ENCODE measurements around the gene FBXO7.
A peak's percentile ranks its signal among the peaks of the same experiment; 100 is the strongest.

The FBXO7 gene

DNA sequence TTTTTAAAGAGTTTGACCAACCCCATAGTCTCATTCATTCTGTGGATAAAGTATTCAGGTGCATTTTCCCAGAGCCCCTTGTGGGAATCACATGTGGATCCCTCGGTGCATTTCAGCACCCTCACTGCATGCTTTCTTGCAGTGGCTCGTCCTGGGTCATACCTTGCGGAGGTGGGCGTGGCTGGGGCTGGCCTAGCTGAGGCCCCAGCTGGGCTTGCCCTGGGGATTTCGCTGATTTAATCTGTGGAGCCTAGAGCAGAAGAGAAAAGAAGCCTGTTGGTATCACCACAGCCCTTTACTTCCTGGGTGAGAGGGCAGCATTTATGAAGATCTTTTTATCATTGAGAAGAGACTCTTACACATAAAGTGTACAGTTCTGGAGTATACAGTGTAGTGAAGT lies 53.1 kb downstream of the FBXO7 start:
- H3K4me2 ChIP-seq (ENCODE audit: low read depth, low read length, poor library complexity, severe bottlenecking): no peak overlapping the region
- H3K9ac ChIP-seq (ENCODE audit: low read length): no peak overlapping the region
- no peaks in the 10 kb centered on the region for H3K9me2 ChIP-seq (replicated peaks; ENCODE audit: insufficient read depth, low read length)
- H4K20me1 ChIP-seq (ENCODE audit: low read depth, low read length): no peaks in the 10 kb centered on the region
- H3K27ac ChIP-seq (ENCODE audit: low read depth, low read length): no peak overlapping the region
- no peaks in the 10 kb centered on the region for H3K27me3 ChIP-seq (ENCODE audit: low read length)
- H3K36me3 ChIP-seq (ENCODE audit: low read length): no peaks in the 10 kb centered on the region
- no peaks in the 10 kb centered on the region for H3K79me2 ChIP-seq (ENCODE audit: insufficient read depth, low read length)
- TF ChIP-seq EZH2phosphoT487 (conservative IDR thresholded peaks at IDR 0.05; ENCODE audit: low read length): no peak
- TF ChIP-seq, protein P1, sequence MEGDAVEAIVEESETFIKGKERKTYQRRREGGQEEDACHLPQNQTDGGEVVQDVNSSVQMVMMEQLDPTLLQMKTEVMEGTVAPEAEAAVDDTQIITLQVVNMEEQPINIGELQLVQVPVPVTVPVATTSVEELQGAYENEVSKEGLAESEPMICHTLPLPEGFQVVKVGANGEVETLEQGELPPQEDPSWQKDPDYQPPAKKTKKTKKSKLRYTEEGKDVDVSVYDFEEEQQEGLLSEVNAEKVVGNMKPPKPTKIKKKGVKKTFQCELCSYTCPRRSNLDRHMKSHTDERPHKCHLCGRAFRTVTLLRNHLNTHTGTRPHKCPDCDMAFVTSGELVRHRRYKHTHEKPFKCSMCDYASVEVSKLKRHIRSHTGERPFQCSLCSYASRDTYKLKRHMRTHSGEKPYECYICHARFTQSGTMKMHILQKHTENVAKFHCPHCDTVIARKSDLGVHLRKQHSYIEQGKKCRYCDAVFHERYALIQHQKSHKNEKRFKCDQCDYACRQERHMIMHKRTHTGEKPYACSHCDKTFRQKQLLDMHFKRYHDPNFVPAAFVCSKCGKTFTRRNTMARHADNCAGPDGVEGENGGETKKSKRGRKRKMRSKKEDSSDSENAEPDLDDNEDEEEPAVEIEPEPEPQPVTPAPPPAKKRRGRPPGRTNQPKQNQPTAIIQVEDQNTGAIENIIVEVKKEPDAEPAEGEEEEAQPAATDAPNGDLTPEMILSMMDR (IDR thresholded peaks at IDR 0.05; ENCODE audit: insufficient read depth, low read length, poor library complexity, severe bottlenecking): no peak
- H3F3A ChIP-seq (ENCODE audit: insufficient read depth): no peaks in the 10 kb centered on the region
- H2AFZ ChIP-seq (ENCODE audit: low read depth, low read length, severe bottlenecking): no peak overlapping the region
- H3K9me3 ChIP-seq (ENCODE audit: insufficient read depth, low read length): no peaks in the 10 kb centered on the region
- H3K4me3 ChIP-seq (ENCODE audit: insufficient read depth, low read length, poor library complexity, severe bottlenecking): no peak overlapping the region

- no peak for TF ChIP-seq EZH2phosphoT487 (conservative IDR thresholded peaks at IDR 0.05; ENCODE audit: low read length)
- TF ChIP-seq, protein P1 (IDR thresholded peaks at IDR 0.05; ENCODE audit: insufficient read depth, low read length, poor library complexity, severe bottlenecking): no peak
- H3K9ac ChIP-seq (ENCODE audit: low read length): no peak overlapping the region
- no peak overlapping the region for H3K4me3 ChIP-seq (ENCODE audit: insufficient read depth, low read length, poor library complexity, severe bottlenecking)
- H3K36me3 ChIP-seq (ENCODE audit: low read length): no peaks in the 10 kb centered on the region
- H3K27ac ChIP-seq (ENCODE audit: low read depth, low read length): no peak overlapping the region
- no peaks in the 10 kb centered on the region for H3K9me3 ChIP-seq (ENCODE audit: insufficient read depth, low read length)
- no peak overlapping the region for H3K4me2 ChIP-seq (ENCODE audit: low read depth, low read length, poor library complexity, severe bottlenecking)
- no peaks in the 10 kb centered on the region for H3K9me2 ChIP-seq (replicated peaks; ENCODE audit: insufficient read depth, low read length)
- no peak overlapping the region for H2AFZ ChIP-seq (ENCODE audit: low read depth, low read length, severe bottlenecking)
- no peaks in the 10 kb centered on the region for H3F3A ChIP-seq (ENCODE audit: insufficient read depth)
- no peaks in the 10 kb centered on the region for H3K79me2 ChIP-seq (ENCODE audit: insufficient read depth, low read length)
- H4K20me1 ChIP-seq (ENCODE audit: low read depth, low read length): no peaks in the 10 kb centered on the region
- H3K27me3 ChIP-seq (ENCODE audit: low read length): no peaks in the 10 kb centered on the region
Observed at GRCh38 chr22:32528316-32528715, 53.7 kb downstream of the FBXO7 start.

- Histone ChIP-seq H3K27me3 (ENCODE audit: low read length) (no peaks in the 10 kb centered on the region), H3K4me2 (ENCODE audit: low read depth, low read length, poor library complexity, severe bottlenecking) (no peak overlapping the region), H4K20me1 (ENCODE audit: low read depth, low read length) (no peaks in the 10 kb centered on the region), H3F3A (ENCODE audit: insufficient read depth) (no peaks in the 10 kb centered on the region), H2AFZ (ENCODE audit: low read depth, low read length, severe bottlenecking) (no peak overlapping the region), H3K79me2 (ENCODE audit: insufficient read depth, low read length) (no peaks in the 10 kb centered on the region), H3K27ac (ENCODE audit: low read depth, low read length) (no peak overlapping the region), H3K9ac (ENCODE audit: low read length) (no peak overlapping the region), H3K36me3 (ENCODE audit: low read length) (no peaks in the 10 kb centered on the region), H3K9me2 (replicated peaks; ENCODE audit: insufficient read depth, low read length) (no peaks in the 10 kb centered on the region), H3K9me3 (ENCODE audit: insufficient read depth, low read length) (no peaks in the 10 kb centered on the region), H3K4me3 (ENCODE audit: insufficient read depth, low read length, poor library complexity, severe bottlenecking) (no peak overlapping the region)
- no peak for TF ChIP-seq EZH2phosphoT487 (conservative IDR thresholded peaks at IDR 0.05; ENCODE audit: low read length)
- TF ChIP-seq, protein P1 (IDR thresholded peaks at IDR 0.05; ENCODE audit: insufficient read depth, low read length, poor library complexity, severe bottlenecking): peak; percentile 41
Observed at GRCh38 chr22:32528984-32529982, 54.7 kb downstream of the FBXO7 start.
